Neural cell (in vitro differentiated cells): Measurements from ENCODE around the gene PDHX. TPM values are rescaled to one million over a fixed set of nuclear protein-coding genes. Genes with fewer than 3 reads are reported as not detected.

Source experiments
- H2AFZ ChIP-seq: fragments of 200-600, 300-800 bp; sonication (generic), shearing (Covaris generic); 2 replicates; pipeline ENCODE4 v1.6.0; 2014; ENCODE audit warnings: low read depth, mild to moderate bottlenecking, antibody characterized with exemption, low read length, moderate library complexity
- H3F3A ChIP-seq: fragments of 200-600 bp; shearing (Covaris generic); 2 replicates; pipeline ENCODE4 v1.6.1; 2016; ENCODE audit warnings: mild to moderate bottlenecking, moderate library complexity, mixed read lengths, antibody characterized with exemption, low read length; ENCODE audit not compliant: insufficient read depth, poor library complexity, severe bottlenecking
- H3K27ac ChIP-seq: fragments of 200-600, 300-800 bp; sonication (generic), shearing (Covaris generic); 2 replicates; pipeline ENCODE4 v1.5.1; 2014; ENCODE audit warnings: mild to moderate bottlenecking, low read length, moderate library complexity
- H3K27me3 ChIP-seq: fragments of 300-800, 200-600 bp; sonication (generic), shearing (Covaris generic); 2 replicates; pipeline ENCODE4 v1.6.0; 2014; ENCODE audit warnings: mild to moderate bottlenecking, low read depth, low read length, moderate library complexity; ENCODE audit not compliant: insufficient read depth
- H3K36me3 ChIP-seq: fragments of 300-800, 200-600 bp; sonication (generic), shearing (Covaris generic); 2 replicates; pipeline ENCODE4 v1.5.1; 2014; ENCODE audit warnings: mild to moderate bottlenecking, antibody characterized with exemption, low read length, moderate library complexity; ENCODE audit not compliant: insufficient read depth
- H3K4me2 ChIP-seq: fragments of 300-800, 200-600 bp; sonication (generic), shearing (Covaris generic); 2 replicates; pipeline ENCODE4 v1.6.0; 2014; ENCODE audit warnings: mild to moderate bottlenecking, low read length
- H3K4me3 ChIP-seq: fragments of 300-800, 200-600 bp; sonication (generic), shearing (Covaris generic); 2 replicates; pipeline ENCODE4 v1.5.1; 2014; ENCODE audit warnings: mild to moderate bottlenecking, low read length, moderate library complexity
- H3K79me2 ChIP-seq: fragments of 200-600 bp; shearing (Covaris generic); replicated peaks from 2 replicates; pipeline ENCODE4 v1.6.0; 2014; ENCODE audit warnings: mild to moderate bottlenecking, low read length, moderate library complexity; ENCODE audit not compliant: insufficient read depth
- H3K9ac ChIP-seq: fragments of 300-800, 200-600 bp; sonication (generic), shearing (Covaris generic); 2 replicates; pipeline ENCODE4 v1.6.1; 2016; ENCODE audit warnings: mild to moderate bottlenecking, low read length, mixed read lengths
- H3K9me2 ChIP-seq: fragments of 200-600 bp; shearing (Covaris generic); 2 replicates; pipeline ENCODE4 v1.6.1; 2016; ENCODE audit warnings: mild to moderate bottlenecking, low read length, mixed read lengths; ENCODE audit not compliant: insufficient read depth
- H3K9me3 ChIP-seq: fragments of 200-600, 300-800 bp; sonication (generic), shearing (Covaris generic); 2 replicates; pipeline ENCODE4 v1.6.1; 2016; ENCODE audit warnings: mild to moderate bottlenecking, mixed run types, low read length, moderate library complexity, mixed read lengths
- H4K20me1 ChIP-seq: fragments of 200-600 bp; shearing (Covaris generic); 2 replicates; pipeline ENCODE4 v1.6.1; 2016; ENCODE audit warnings: mild to moderate bottlenecking, mixed run types; ENCODE audit not compliant: insufficient read depth
- EP300 ChIP-seq: fragments of 450-650 bp; conservative IDR thresholded peaks from 2 replicates; pipeline ENCODE4 v1.6.1; 2014; ENCODE audit warnings: antibody characterized with exemption, mild to moderate bottlenecking, moderate library complexity; ENCODE audit not compliant: poor library complexity, severe bottlenecking
- EZH2 ChIP-seq: fragments of 200-600, 300-800 bp; shearing (Covaris generic), sonication (generic); IDR thresholded peaks from 2 replicates; pipeline ENCODE4 v1.6.1; 2014; ENCODE audit warnings: antibody characterized with exemption, low read length, borderline replicate concordance, mild to moderate bottlenecking; ENCODE audit not compliant: insufficient read depth, poor library complexity, severe bottlenecking
- MXI1 ChIP-seq: fragments of 450-650 bp; conservative IDR thresholded peaks from 2 replicates; pipeline ENCODE4 v1.6.1; 2014; ENCODE audit warnings: antibody characterized with exemption, mild to moderate bottlenecking; ENCODE audit not compliant: poor library complexity, severe bottlenecking
- POLR2AphosphoS5 ChIP-seq: IDR thresholded peaks from 2 replicates; pipeline ENCODE4 v1.6.1; 2012
- RAD21 ChIP-seq: fragments of 450-650 bp; conservative IDR thresholded peaks from 2 replicates; pipeline ENCODE4 v1.6.1; 2014; ENCODE audit warnings: antibody characterized with exemption, mild to moderate bottlenecking, moderate library complexity
- SMC3 ChIP-seq: fragments of 450-650 bp; conservative IDR thresholded peaks from 2 replicates; pipeline ENCODE4 v1.6.1; 2014; ENCODE audit warnings: antibody characterized with exemption, mild to moderate bottlenecking, moderate library complexity; ENCODE audit not compliant: poor library complexity
- TAF1 ChIP-seq: IDR thresholded peaks from 2 replicates; pipeline ENCODE4 v1.6.1; 2012; ENCODE audit warnings: low read depth
- polyA plus RNA-seq: library from polyadenylated mRNA; depleted of rRNA; stranded (reverse); fragments of >200 nt; gene quantifications from 2 replicates; pipeline ENCODE4 v1.2.3, GENCODE V29; 2014
- TF ChIP-seq, protein P1 (sequence below): IDR thresholded peaks from 2 replicates; pipeline ENCODE4 v1.6.1; 2012; ENCODE audit warnings: borderline replicate concordance
- TF ChIP-seq, protein P2 (sequence below): fragments of 450-650 bp; IDR thresholded peaks from 2 replicates; pipeline ENCODE4 v1.5.1; 2014; ENCODE audit warnings: antibody characterized with exemption, mild to moderate bottlenecking, moderate library complexity; ENCODE audit not compliant: poor library complexity, severe bottlenecking

The PDHX gene
- polyA plus RNA-seq, 1 donor from 2014 or later, result 59.8 TPM

DNA sequence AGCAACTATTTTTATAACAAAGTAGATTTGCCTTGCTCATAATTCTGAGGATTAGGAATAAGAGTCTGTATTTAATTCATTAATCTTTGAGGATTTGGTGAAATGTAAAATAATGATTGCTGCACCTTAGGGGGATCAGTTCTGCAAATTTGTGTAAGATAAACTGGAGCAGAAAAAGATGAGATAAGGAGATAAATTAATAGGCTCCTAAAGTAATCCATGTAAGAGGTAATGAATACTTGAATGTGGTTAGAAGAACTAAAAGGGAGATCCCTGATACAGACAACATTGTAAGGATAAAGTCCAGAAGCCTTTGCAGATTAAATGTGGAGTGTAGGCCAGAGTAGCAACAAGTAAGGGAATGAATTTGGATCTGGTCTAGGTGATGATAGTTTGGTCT is 45.6 kb downstream of the PDHX start:
- Histone ChIP-seq H3K4me2 (no peak overlapping the region), H3K27ac (no peak overlapping the region), H3K9ac (no peak overlapping the region), H4K20me1 (no peaks in the 10 kb centered on the region), H2AFZ (no peak overlapping the region), H3K27me3 (no peaks in the 10 kb centered on the region), H3K9me3 (no peaks in the 10 kb centered on the region), H3K79me2 (no peaks in the 10 kb centered on the region), H3K36me3 (no peaks in the 10 kb centered on the region), H3K4me3 (no peak overlapping the region), H3K9me2 (no peaks in the 10 kb centered on the region), H3F3A (no peaks in the 10 kb centered on the region)
- TF ChIP-seq MXI1 (no peak), SMC3 (no peak), TAF1 (no peak), RAD21 (no peak), POLR2AphosphoS5 (no peak), EZH2 (no peak), EP300 (no peak)
- TF ChIP-seq, protein P1, sequence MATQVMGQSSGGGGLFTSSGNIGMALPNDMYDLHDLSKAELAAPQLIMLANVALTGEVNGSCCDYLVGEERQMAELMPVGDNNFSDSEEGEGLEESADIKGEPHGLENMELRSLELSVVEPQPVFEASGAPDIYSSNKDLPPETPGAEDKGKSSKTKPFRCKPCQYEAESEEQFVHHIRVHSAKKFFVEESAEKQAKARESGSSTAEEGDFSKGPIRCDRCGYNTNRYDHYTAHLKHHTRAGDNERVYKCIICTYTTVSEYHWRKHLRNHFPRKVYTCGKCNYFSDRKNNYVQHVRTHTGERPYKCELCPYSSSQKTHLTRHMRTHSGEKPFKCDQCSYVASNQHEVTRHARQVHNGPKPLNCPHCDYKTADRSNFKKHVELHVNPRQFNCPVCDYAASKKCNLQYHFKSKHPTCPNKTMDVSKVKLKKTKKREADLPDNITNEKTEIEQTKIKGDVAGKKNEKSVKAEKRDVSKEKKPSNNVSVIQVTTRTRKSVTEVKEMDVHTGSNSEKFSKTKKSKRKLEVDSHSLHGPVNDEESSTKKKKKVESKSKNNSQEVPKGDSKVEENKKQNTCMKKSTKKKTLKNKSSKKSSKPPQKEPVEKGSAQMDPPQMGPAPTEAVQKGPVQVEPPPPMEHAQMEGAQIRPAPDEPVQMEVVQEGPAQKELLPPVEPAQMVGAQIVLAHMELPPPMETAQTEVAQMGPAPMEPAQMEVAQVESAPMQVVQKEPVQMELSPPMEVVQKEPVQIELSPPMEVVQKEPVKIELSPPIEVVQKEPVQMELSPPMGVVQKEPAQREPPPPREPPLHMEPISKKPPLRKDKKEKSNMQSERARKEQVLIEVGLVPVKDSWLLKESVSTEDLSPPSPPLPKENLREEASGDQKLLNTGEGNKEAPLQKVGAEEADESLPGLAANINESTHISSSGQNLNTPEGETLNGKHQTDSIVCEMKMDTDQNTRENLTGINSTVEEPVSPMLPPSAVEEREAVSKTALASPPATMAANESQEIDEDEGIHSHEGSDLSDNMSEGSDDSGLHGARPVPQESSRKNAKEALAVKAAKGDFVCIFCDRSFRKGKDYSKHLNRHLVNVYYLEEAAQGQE, result no peak
- TF ChIP-seq, protein P2, sequence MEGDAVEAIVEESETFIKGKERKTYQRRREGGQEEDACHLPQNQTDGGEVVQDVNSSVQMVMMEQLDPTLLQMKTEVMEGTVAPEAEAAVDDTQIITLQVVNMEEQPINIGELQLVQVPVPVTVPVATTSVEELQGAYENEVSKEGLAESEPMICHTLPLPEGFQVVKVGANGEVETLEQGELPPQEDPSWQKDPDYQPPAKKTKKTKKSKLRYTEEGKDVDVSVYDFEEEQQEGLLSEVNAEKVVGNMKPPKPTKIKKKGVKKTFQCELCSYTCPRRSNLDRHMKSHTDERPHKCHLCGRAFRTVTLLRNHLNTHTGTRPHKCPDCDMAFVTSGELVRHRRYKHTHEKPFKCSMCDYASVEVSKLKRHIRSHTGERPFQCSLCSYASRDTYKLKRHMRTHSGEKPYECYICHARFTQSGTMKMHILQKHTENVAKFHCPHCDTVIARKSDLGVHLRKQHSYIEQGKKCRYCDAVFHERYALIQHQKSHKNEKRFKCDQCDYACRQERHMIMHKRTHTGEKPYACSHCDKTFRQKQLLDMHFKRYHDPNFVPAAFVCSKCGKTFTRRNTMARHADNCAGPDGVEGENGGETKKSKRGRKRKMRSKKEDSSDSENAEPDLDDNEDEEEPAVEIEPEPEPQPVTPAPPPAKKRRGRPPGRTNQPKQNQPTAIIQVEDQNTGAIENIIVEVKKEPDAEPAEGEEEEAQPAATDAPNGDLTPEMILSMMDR, result no peak

GRCh38 chr11:34963351-34963750 is 46.9 kb downstream of the PDHX start:
- Histone ChIP-seq H3K9ac (no peak overlapping the region), H2AFZ (no peak overlapping the region), H3K27ac (no peak overlapping the region), H3K27me3 (no peaks in the 10 kb centered on the region), H4K20me1 (no peaks in the 10 kb centered on the region), H3K36me3 (no peaks in the 10 kb centered on the region), H3K4me2 (no peak overlapping the region), H3K9me2 (no peaks in the 10 kb centered on the region), H3K9me3 (no peaks in the 10 kb centered on the region), H3F3A (no peaks in the 10 kb centered on the region), H3K4me3 (no peak overlapping the region), H3K79me2 (no peaks in the 10 kb centered on the region)
- TF ChIP-seq, protein P1, result no peak
- no peak for TF ChIP-seq EP300
- TF ChIP-seq, protein P2, result no peak
- no peak for TF ChIP-seq RAD21
- no peak for TF ChIP-seq EZH2
- TF ChIP-seq POLR2AphosphoS5, result no peak
- no peak for TF ChIP-seq SMC3
- no peak for TF ChIP-seq TAF1
- no peak for TF ChIP-seq MXI1
